PFSK-1 (cell line): Measurements from ENCODE around the gene CPHXL.

Experiments used
- FOXP2 ChIP-seq: optimal IDR thresholded peaks from 2 replicates; pipeline ENCODE3; 2011; ENCODE audit warnings: borderline replicate concordance, control low read depth, inconsistent platforms; ENCODE audit not compliant: insufficient read depth; ENCODE audit errors: extremely low read length, extremely low read depth
- POLR2AphosphoS5 ChIP-seq: IDR thresholded peaks from 2 replicates; pipeline ENCODE4 v1.6.1; 2012; ENCODE audit warnings: low read depth, mild to moderate bottlenecking, control low read depth, low read length, moderate library complexity
- REST ChIP-seq, 2 experiments: IDR thresholded peaks; 2 replicates each; pipeline versions ENCODE4 v1.6.1 to v1.8.0; 2011 to 2012; ENCODE audit warnings: low read depth in 2 of 2, low read length in 2 of 2, control low read depth in 1 of 2, inconsistent platforms in 1 of 2, mild to moderate bottlenecking in 1 of 2, moderate library complexity in 1 of 2; ENCODE audit not compliant: insufficient read depth in 1 of 2
- SIN3A ChIP-seq: IDR thresholded peaks from 2 replicates; pipeline ENCODE4 v1.6.1; 2012; ENCODE audit warnings: mild to moderate bottlenecking, low read length, moderate library complexity, borderline replicate concordance; ENCODE audit not compliant: insufficient read depth
- TAF1 ChIP-seq: IDR thresholded peaks from 2 replicates; pipeline ENCODE4 v1.6.1; 2012; ENCODE audit warnings: low read length, control low read depth, borderline replicate concordance; ENCODE audit not compliant: insufficient read depth

The CPHXL gene

GRCh38 chr16:75750528-75750927 lies 24.2 kb upstream of the CPHXL start:
- TF ChIP-seq FOXP2 (no peak), SIN3A (no peak), TAF1 (no peak), REST (IDR thresholded peaks at IDR 0.05; ENCODE audit: insufficient read depth in 1 of 2, low read depth in 2 of 2, low read length in 2 of 2) (no peak), POLR2AphosphoS5 (no peak)

- TF ChIP-seq FOXP2, result no peak
- TF ChIP-seq REST (IDR thresholded peaks at IDR 0.05; ENCODE audit: insufficient read depth in 1 of 2, low read depth in 2 of 2, low read length in 2 of 2), result no peak
- no peak for TF ChIP-seq SIN3A
- TF ChIP-seq POLR2AphosphoS5, result no peak
- TF ChIP-seq TAF1, result no peak
These were observed 20.1 kb upstream of the CPHXL start for GRCh38 chr16:75746359-75746758.

DNA sequence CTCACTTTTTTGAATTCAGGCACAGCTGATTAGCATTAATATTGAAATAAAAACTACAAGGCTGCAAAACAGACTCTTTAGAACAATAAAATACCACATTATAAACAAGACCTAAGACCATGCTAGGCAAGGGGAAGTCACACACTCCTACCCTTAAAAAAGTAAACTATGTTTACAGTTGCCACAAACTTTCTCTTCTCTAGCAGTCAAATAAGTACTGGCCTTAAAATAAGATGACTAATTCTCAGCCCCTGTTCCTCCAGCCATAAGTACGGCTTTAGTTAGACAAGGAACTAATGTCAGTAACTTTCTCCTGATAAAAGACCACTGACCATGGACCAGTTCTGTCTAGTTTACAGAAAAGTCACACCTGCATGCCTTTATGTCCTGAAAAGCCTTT lies 19.5 kb upstream of the CPHXL start:
- TF ChIP-seq POLR2AphosphoS5 (no peak), TAF1 (no peak)

DNA sequence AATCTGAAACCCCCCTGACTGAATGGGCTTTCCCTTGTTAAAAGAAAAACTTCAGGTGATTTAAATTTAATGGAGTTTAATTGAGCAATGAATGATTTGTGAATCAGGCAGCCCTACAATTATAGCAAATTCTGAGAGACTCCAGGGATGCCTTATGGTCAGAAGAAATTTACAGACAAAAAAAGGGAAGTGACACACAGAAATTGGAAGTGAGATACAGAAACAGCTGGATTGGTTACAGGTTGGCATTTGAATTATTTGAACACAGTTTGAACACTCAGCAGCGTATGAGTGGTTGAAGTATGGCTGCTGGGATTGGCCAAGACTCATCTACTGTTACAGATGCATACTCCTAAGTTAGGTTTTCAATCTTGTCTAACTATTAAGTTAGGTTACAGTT lies 19.0 kb upstream of the CPHXL start:
- TF ChIP-seq FOXP2 (no peak), TAF1 (no peak), REST (IDR thresholded peaks at IDR 0.05; ENCODE audit: insufficient read depth in 1 of 2, low read depth in 2 of 2, low read length in 2 of 2) (no peak), POLR2AphosphoS5 (no peak), SIN3A (no peak)

DNA sequence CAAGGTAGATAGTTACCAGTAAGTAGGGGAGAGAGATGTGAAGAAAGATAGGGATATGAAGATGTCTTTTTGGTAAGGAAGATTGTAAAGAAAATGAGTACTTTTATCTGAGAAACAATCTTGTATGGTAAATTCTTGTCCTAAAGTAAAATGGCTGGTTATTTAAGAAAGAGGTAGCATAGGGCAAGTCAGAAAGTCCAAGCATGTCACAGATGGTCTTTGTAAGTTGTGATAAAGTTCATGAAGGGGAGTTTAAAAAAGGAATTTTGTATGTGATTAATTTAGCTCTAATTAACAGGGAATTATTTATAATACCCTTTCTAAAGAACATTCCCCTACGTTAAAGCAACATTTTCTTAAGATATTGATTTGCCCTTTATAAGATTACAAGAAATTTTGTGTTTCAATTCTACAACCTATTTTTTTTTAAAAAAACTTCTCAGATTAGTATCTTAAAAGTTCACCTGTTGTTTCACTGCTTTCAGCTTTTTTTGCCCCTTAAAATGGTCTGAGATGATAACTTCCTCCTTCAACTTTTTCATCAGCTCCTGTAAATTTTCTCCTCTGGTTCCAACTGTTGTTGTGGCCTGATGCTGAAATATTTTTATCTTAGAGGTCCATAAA lies 16.2 kb upstream of the CPHXL start:
- TF ChIP-seq SIN3A, result no peak
- no peak for TF ChIP-seq TAF1
- TF ChIP-seq REST (IDR thresholded peaks at IDR 0.05; ENCODE audit: insufficient read depth in 1 of 2, low read depth in 2 of 2, low read length in 2 of 2), result no peak
- no peak for TF ChIP-seq FOXP2
- TF ChIP-seq POLR2AphosphoS5, result no peak
